NCI-H2029 treated with DMSO at 0.1 percent for 48 hours (cell line): ENCODE results near the gene IGSF11.
"Not testable (repeated sequence)": the region's sequence is repeated elsewhere in the genome, so short reads cannot be mapped to it uniquely, and the experiment has no call there.

ENCODE experiments used
- DNase-seq: peaks from one replicate; lab custom pipeline; 2025; lab: John Stamatoyannopoulos, UW

The IGSF11 gene

DNA sequence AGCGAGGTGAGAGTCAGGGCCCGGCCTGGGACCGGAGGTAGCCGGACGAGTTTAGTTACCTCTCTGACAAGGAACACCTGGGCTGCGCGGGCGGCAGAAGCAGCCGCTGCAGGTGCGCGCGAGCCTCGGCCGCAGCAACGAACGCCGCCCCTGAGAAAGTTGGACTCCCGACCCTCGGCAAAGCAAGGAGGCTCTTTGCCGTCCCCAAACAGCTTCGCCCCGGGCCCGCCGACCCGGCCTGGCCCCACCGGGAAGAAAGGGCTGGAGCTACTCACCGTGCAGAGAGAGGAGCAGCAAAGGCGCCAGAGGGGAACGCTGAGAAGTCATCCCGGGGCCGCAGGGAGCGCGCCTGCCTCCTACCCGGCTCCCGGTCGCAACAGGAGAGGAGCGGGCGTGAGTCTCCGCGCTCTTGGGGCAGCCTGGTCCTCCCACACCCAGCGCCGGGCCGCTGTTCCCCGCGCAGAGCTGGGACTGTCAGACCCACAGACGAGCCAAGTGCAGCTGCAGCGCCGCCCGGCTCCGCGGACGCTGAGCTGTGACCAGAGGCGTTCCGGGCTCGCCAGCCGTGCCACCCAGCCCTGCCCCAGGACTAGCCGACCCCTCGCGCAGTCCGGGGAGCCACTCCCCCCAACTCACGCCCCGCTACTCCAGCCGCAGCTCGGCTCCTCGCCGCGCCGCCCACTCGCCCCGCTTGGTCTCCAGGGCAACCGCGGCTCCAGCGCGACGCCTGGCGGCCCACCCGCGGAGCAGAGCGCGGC, at the start of gene IGSF11:
Gene IGSF11 (minus strand): TSS at position 591 of the 758 bp plus-strand sequence. CDS start 264 bp downstream, at position 327.
- peak; percentile 20 for DNase-seq

DNA sequence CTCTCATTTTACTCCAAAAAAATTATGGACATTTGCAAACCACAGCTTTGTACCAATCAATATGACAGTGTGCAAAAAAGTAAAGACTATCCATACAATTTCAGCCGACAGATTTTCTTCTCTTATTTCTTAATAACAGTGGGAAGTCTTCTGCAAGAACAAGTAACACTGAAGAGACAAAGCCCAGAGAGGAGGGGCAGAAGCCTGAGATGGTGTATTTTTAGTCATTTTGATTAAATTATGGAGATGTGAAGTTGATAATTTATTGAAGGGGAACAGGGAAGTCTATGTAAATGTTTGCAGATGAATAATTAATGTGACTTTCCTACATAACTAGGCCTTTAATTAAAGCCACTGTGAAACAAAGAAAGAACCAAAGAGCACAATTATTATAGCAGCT, 45.7 kb upstream of the IGSF11 start:
- DNase-seq: no peak

GRCh38 chr3:119073258-119074001, 38.8 kb upstream of the IGSF11 start:
- DNase-seq: no peak

DNA sequence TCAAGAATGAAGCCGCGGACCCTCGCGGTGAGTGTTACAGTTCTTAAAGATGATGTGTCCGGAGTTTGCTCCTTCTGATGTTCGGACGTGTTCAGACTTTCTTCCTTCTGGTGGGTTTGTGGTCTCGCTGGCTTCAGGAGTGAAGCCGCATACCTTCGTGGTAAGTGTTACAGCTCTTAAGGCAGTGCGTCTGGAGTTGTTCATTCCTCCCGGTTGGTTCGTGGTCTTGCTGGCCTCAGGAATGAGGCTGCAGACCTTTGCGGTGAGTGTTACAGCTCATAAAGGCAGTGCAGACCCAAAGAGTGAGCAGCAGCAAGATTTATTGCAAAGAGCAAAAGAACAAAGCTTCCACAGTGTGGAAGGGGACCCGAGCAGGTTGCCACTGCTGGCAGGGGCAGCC, 37.8 kb upstream of the IGSF11 start:
- not testable (repeated sequence) for DNase-seq

DNA sequence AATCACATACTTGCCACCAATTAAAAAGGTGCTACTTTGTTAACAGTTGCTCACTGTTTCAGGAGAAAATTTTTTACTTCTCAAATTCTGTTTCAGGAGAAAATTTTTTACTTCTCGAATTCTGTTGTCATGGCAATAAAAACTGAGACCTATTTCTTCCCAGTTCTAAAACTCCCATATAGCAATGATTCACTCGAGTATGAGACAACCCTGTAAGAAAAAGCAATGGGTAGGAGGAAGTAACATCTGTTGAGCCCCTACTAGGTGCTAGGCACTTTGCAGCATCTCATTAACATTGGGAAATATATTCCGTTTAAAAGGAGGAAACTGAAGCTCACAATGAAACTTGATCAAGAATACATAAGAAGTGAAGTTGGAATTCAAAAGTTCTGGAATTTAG, 35.1 kb upstream of the IGSF11 start:
- DNase-seq: no peak

GRCh38 chr3:119063471-119063870, 28.8 kb upstream of the IGSF11 start:
- no peak for DNase-seq

- no peak for DNase-seq
Measured at GRCh38 chr3:119062892-119063291, 28.2 kb upstream of the IGSF11 start.

- no peak for DNase-seq
Measured at GRCh38 chr3:119044593-119044992, 9.9 kb upstream of the IGSF11 start.

DNA sequence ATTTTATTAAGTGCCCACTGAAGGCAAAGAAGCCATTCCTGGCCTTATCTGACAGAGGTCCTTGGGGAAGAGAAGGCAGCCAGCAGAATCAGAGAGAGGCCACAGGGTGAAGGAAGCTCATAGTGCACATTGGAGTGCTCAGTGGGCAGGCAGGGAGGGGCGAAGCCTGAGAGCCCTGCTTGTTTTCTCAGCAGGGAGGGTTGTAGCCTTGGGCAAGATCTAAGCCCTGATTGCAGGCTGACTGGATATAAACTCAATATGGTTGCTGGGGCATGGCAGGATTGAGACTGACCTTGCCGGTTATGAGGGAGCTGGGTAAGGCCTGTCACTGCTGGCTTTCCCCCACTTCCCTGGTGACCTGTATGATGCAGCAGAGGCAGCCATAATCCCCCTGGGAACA, 7.5 kb upstream of the IGSF11 start:
- DNase-seq: no peak

- no peak for DNase-seq
Measured at GRCh38 chr3:119035014-119035346, 334 bp upstream of the IGSF11 start.

GRCh38 chr3:119033393-119034255, 1.0 kb downstream of the IGSF11 start:
- DNase-seq: no peak

DNA sequence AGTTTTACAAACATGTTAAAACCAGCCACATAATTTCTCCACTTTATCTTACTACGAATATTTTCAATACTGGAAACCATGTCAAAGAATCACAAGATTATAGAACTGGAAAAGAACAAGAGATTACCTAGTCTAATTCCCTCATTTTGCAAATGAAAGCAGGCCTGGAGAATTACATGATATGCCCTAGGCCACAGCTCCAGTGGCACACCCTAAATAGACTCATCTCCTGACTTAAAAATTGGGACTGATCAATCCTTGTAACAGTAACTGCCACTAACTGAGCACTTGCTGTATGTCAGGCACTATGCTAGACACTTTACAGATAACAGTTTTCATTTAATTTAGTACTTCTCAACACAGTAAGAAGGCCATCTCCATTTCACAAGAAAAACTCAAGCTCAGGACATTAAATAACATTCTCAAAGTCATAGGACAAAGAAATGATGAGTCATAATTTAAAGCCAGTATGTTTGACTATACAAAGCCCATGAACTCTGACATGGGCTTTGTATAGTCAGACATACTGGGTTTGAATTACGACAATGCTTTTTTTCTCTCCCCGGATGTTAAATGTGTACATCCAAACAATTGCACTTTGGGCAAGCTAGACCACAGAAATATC, 9.4 kb downstream of the IGSF11 start:
- no peak for DNase-seq

DNA sequence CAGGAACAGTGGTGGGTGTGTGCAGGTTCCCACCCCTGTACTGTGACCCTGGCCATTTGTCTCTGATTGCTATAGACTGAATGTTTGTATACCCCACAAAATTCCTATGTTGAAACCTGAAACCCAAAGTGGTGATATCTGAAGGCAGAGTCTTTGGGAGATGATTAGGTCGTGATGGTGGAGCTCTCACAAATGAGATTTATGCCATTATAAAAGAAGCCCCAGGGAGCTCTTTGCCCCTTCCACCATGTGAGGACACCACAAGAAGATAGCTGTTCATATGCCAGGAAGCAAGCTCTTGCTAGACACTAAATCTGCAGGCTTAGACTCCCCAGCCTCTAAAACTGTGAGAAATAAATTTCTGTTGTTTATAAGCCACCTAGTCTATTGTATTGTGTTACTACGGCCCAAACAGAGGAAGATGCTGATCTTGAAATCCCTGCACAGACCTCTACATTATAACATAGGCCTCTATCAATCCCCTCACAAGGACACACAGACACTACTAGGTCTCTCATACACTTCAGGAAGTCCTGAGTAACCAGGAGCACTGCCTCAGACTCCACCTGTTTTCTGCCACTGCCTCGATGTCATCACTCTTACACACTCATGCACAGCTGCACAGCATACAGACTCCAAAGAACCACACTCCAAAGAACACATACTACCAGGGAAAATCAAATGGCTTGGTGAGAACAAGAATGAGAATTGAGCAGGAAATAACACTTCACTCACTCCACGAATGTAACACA, 14.7 kb downstream of the IGSF11 start:
- DNase-seq: no peak

DNA sequence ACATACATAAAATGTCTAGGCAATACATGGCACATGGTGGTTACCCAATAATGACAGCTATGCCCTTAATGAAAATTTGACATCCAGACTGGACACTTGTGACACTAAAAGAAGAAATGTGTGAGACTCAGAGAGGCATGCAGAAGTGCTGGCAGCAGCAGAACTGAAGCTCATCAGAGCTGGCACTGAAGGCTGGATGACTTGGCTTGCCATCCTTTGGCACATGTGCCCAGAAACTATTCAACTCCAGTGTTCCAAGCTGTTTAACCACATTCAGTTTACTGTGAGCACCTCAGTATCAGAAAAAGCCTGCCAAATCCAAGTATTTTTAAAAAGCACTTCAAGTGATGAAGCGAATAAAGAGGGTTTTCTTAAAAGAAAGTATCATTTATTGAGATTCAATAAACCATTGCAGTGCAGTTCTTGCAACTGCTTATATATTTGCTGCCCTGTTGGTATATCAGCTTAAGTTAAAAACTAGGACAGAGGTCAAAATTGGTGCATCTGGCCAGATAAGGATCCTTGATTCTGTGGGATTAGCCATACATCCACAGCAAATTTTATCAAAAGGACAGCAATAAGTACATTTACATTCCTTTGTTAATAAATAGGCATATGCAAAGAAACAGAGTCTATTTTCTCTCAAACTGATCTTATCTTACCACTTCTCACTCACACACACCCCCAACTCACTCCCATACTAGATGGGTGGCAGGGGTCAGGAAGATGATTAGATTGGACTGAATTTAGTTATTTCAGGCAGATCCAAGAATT, 15.8 kb downstream of the IGSF11 start:
- no peak for DNase-seq

GRCh38 chr3:119015942-119016341, 18.7 kb downstream of the IGSF11 start:
- DNase-seq: no peak

DNA sequence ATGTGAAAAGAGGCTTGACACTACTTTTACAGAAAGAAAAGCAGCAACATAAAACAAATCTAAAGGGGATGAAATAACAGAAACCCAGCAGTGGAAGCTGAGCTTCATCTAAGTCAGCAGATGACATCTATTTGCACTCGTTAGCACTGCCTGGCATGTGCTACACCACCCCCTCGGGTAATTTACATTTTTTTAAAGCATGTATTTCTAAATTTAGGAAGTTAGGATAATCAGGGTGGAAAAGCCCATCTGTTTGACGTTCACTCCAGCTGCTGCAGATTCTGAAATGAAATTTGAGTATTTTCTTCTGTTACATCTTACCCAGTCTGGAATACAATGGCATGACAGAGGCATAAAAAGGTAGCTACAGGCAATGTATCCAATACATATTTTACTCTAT, 20.7 kb downstream of the IGSF11 start:
- DNase-seq: no peak

- DNase-seq: no peak
Measured at GRCh38 chr3:119011528-119011927, 23.1 kb downstream of the IGSF11 start.

DNA sequence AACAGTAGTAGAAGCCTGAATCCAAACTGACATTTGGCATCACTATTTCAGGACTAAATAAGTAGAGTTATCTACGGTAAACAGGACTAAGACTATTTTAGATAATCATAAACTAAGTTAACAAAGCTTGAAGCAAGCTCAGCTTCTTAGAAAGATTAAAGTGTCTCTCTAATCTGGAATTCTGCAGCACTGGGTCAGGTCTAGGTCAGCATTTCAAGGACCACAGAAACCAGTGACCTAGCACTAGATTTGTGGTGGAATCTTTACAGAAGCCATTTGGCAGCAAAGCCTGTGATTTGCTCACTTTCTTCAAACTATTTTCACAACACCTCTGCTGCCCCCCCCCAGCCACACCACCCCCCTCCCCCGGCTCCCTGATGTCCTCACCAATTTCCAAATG, 37.5 kb downstream of the IGSF11 start:
- DNase-seq: no peak

DNA sequence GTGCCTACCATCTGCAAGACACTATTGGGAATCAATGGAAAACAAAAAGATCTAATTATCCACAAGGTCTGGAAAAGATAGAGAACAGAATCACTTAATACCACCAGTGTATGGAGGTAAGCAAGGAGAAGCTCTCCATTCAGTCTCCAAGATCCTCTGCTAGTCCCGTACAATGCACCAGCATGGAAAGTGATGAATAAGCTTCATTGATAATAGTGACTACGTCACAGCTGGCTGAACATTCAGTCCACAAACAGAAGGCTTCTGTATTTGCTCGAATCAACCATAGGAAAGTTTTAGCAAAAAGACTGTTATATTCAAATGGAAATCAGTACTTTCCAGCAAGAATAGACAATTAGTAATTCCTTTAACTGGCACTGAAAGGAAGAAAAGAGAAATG, 42.9 kb downstream of the IGSF11 start:
- DNase-seq: no peak

GRCh38 chr3:118990823-118991560, 43.7 kb downstream of the IGSF11 start:
- no peak for DNase-seq
